D721Med (cell line): ENCODE results near the gene ANO1.

Source experiments
- DNase-seq: peaks from one replicate; pipeline ENCODE4 v3.0.0; 2011; ENCODE audit warnings: low spot score; ENCODE audit not compliant: insufficient read length
- FAIRE-seq: peaks from 2 replicates; lab custom pipeline; 2011; peaks lifted over from hg19 to GRCh38; lab: Jason Lieb, UNC
- TF ChIP-seq, protein P1 (sequence below): IDR thresholded peaks from 2 replicates; pipeline ENCODE4 v1.5.1; 2012; ENCODE audit warnings: mild to moderate bottlenecking, control low read depth; ENCODE audit not compliant: insufficient read depth; ENCODE audit errors: missing control alignments

The ANO1 gene

GRCh38 chr11:70067591-70068341 is 10.4 kb upstream of the ANO1 start:
- FAIRE-seq (no peak), DNase-seq (no peak)
- TF ChIP-seq, protein P1, sequence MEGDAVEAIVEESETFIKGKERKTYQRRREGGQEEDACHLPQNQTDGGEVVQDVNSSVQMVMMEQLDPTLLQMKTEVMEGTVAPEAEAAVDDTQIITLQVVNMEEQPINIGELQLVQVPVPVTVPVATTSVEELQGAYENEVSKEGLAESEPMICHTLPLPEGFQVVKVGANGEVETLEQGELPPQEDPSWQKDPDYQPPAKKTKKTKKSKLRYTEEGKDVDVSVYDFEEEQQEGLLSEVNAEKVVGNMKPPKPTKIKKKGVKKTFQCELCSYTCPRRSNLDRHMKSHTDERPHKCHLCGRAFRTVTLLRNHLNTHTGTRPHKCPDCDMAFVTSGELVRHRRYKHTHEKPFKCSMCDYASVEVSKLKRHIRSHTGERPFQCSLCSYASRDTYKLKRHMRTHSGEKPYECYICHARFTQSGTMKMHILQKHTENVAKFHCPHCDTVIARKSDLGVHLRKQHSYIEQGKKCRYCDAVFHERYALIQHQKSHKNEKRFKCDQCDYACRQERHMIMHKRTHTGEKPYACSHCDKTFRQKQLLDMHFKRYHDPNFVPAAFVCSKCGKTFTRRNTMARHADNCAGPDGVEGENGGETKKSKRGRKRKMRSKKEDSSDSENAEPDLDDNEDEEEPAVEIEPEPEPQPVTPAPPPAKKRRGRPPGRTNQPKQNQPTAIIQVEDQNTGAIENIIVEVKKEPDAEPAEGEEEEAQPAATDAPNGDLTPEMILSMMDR: no peak

GRCh38 chr11:70068345-70068744 is 9.8 kb upstream of the ANO1 start:
- TF ChIP-seq, protein P1: no peak
- DNase-seq (no peak), FAIRE-seq (no peak)

- TF ChIP-seq, protein P1: no peak
- FAIRE-seq (no peak), DNase-seq (no peak)
Measured at GRCh38 chr11:70068950-70069349, 9.2 kb upstream of the ANO1 start.

DNA sequence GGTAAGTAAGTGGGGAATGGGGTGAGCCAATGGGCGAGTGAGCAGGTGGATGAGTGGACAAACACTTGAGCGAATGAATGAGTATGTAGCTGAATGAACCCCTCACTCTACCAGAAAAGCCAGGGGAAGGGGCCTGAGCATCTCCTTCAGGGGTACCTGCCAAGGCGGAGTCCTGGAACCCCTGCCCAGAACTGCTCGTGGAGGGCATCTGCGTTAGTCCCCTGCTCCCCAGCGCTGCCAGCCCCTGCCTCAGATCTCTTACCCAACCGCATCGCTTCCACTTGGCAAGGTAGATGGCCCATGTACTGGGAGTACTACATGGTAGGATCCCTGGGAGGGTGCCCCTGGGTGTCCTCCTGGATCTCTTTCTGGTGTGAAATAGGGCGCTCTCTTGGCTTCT is 7.4 kb upstream of the ANO1 start:
- TF ChIP-seq, protein P1: no peak
- FAIRE-seq (no peak), DNase-seq (no peak)

- no peak for DNase-seq
- TF ChIP-seq, protein P1: no peak
- FAIRE-seq: no peak
Measured at GRCh38 chr11:70071996-70072395, 6.1 kb upstream of the ANO1 start.

DNA sequence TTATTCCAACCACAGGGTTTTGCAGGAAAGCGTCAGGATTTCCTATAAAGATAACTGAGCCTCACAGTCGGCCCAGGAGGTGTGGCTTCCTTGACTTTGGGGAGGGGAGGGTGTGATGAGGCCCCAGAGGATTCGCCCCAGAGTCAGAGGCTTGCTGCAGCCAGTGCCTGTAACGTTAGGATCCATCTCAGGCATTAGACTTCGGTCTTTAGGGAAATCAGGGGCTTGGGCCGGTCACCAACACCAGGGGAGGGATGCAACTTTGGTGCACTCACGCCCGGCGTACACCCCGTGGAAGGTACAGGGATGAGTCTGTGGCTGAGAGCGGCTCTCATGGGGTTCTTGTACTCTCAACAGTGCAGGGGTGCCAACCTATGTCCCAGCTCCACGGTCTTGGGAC is 5.7 kb upstream of the ANO1 start:
- no peak for FAIRE-seq
- DNase-seq: no peak
- TF ChIP-seq, protein P1: no peak
